Smooth muscle cell (in vitro differentiated cells): ENCODE measurements around the gene GDF7. TPM values are rescaled to one million over a fixed set of nuclear protein-coding genes. Genes with fewer than 3 reads are reported as not detected.

ENCODE experiments used
- DNase-seq: peaks from one replicate; lab custom pipeline; 2025; ENCODE audit not compliant: unreplicated experiment; lab: John Stamatoyannopoulos, UW
- H2AFZ ChIP-seq: fragments of 200-600 bp; sonication (generic); 2 replicates; pipeline ENCODE4 v1.6.0; 2016; ENCODE audit warnings: antibody characterized with exemption, low read depth, mild to moderate bottlenecking
- H3F3A ChIP-seq: fragments of 200-600 bp; sonication (generic); 2 replicates; pipeline ENCODE4 v1.6.0; 2017; ENCODE audit warnings: antibody characterized with exemption, low read depth
- H3K27ac ChIP-seq: fragments of 200-600 bp; sonication (generic); 2 replicates; pipeline ENCODE4 v1.5.1; 2016; ENCODE audit warnings: low read depth, mild to moderate bottlenecking
- H3K27me3 ChIP-seq: fragments of 200-600 bp; sonication (generic); 2 replicates; pipeline ENCODE4 v1.6.1; 2016; ENCODE audit warnings: low read depth, mild to moderate bottlenecking
- H3K36me3 ChIP-seq: fragments of 200-600 bp; sonication (generic); 2 replicates; pipeline ENCODE4 v1.5.1; 2016; ENCODE audit warnings: low read depth
- H3K4me1 ChIP-seq: fragments of 200-600 bp; sonication (generic); 2 replicates; pipeline ENCODE4 v1.5.1; 2016; ENCODE audit warnings: low read depth
- H3K4me2 ChIP-seq: fragments of 200-600 bp; sonication (generic); 2 replicates; pipeline ENCODE4 v1.6.0; 2016; ENCODE audit warnings: mild to moderate bottlenecking
- H3K4me3 ChIP-seq: fragments of 200-600 bp; sonication (generic); 2 replicates; pipeline ENCODE4 v1.5.1; 2016; ENCODE audit warnings: mild to moderate bottlenecking
- H3K79me2 ChIP-seq: fragments of 200-600 bp; sonication (generic); 2 replicates; pipeline ENCODE4 v1.6.0; 2016; ENCODE audit warnings: low read depth, mild to moderate bottlenecking
- H3K9ac ChIP-seq: fragments of 200-600 bp; sonication (generic); 2 replicates; pipeline ENCODE4 v1.6.0; 2016; ENCODE audit warnings: low read depth
- H3K9me3 ChIP-seq: fragments of 200-600 bp; sonication (generic); replicated peaks from 2 replicates; pipeline ENCODE4 v1.5.1; 2016; ENCODE audit warnings: low read depth
- H4K20me1 ChIP-seq: fragments of 200-600 bp; sonication (generic); 2 replicates; pipeline ENCODE4 v1.6.0; 2016; ENCODE audit warnings: low read depth
- CTCF ChIP-seq: fragments of 200-600 bp; sonication (generic); IDR thresholded peaks from 2 replicates; pipeline ENCODE4 v1.5.1; 2017; ENCODE audit warnings: borderline replicate concordance, mild to moderate bottlenecking, antibody characterized with exemption; ENCODE audit not compliant: insufficient read depth, poor library complexity, severe bottlenecking
- WGBS: methylation state at CpG from one replicate; pipeline ENCODE4 v1.1.7; 2016; ENCODE audit warnings: low lambda C conversion rate; 5-methylcytosine and 5-hydroxymethylcytosine counted together
- polyA plus RNA-seq: library from polyadenylated mRNA; unstranded; fragments of >200 nt; fragmentation: Nextera tagmentation; extraction: Ambion mirVana; gene quantifications from 2 replicates; pipeline ENCODE4 v1.2.1, GENCODE V29; 2016
- total RNA-seq: library from RNA; depleted of rRNA; stranded (reverse); fragments of >200 nt; gene quantifications from 2 replicates; pipeline ENCODE4 v1.2.3, GENCODE V29; 2014

GDF7 gene
- total and polyA plus RNA-seq, 2 experiments from 2014 or later = under 0.01 TPM; not detected in 1

- H3K27ac ChIP-seq = no peak overlapping the region
- H3K4me2 ChIP-seq = no peak overlapping the region
- no peaks in the 10 kb centered on the region for H3K4me1 ChIP-seq
- no peak overlapping the region for H3K4me3 ChIP-seq
- DNase-seq = no peak
- H3K36me3 ChIP-seq = no peaks in the 10 kb centered on the region
- peaks cover 5% of the 10 kb centered on the region for H4K20me1 ChIP-seq
- WGBS = 88% methylated on average over 23 of the region's 23 CpGs
- H3K79me2 ChIP-seq = no peaks in the 10 kb centered on the region
- TF ChIP-seq CTCF = no peak
- no peak overlapping the region for H2AFZ ChIP-seq
- H3F3A ChIP-seq = no peaks in the 10 kb centered on the region
- H3K27me3 ChIP-seq = no peaks in the 10 kb centered on the region
- no peaks in the 10 kb centered on the region for H3K9me3 ChIP-seq
- H3K9ac ChIP-seq = no peak overlapping the region
These were observed 25.6 kb upstream of the GDF7 start for GRCh38 chr2:20641123-20641985.

- peaks cover 5% of the 10 kb centered on the region for H4K20me1 ChIP-seq
- H3K36me3 ChIP-seq = no peaks in the 10 kb centered on the region
- no peak overlapping the region for H3K9ac ChIP-seq
- H3K4me1 ChIP-seq = no peaks in the 10 kb centered on the region
- H3K79me2 ChIP-seq = no peaks in the 10 kb centered on the region
- H3K27ac ChIP-seq = no peak overlapping the region
- 47% methylated on average over 26 of the region's 26 CpGs for WGBS
- no peak overlapping the region for H2AFZ ChIP-seq
- no peak overlapping the region for H3K4me3 ChIP-seq
- no peak overlapping the region for H3K4me2 ChIP-seq
- no peaks in the 10 kb centered on the region for H3F3A ChIP-seq
- TF ChIP-seq CTCF = peak; percentile 88
- DNase-seq = peak; percentile 37
- no peaks in the 10 kb centered on the region for H3K9me3 ChIP-seq
- no peaks in the 10 kb centered on the region for H3K27me3 ChIP-seq
These were observed 24.6 kb upstream of the GDF7 start for GRCh38 chr2:20642055-20642971.

GRCh38 chr2:20643060-20643459, 23.9 kb upstream of the GDF7 start:
- H3K4me1 ChIP-seq = no peaks in the 10 kb centered on the region
- WGBS = 84% methylated on average over 7 of the region's 7 CpGs
- no peaks in the 10 kb centered on the region for H3K27me3 ChIP-seq
- no peaks in the 10 kb centered on the region for H3K36me3 ChIP-seq
- H3K4me3 ChIP-seq = no peak overlapping the region
- TF ChIP-seq CTCF = no peak
- no peak overlapping the region for H3K4me2 ChIP-seq
- no peaks in the 10 kb centered on the region for H3K79me2 ChIP-seq
- H4K20me1 ChIP-seq = peaks cover 5% of the 10 kb centered on the region
- no peaks in the 10 kb centered on the region for H3K9me3 ChIP-seq
- no peak overlapping the region for H3K9ac ChIP-seq
- H3F3A ChIP-seq = no peaks in the 10 kb centered on the region
- H3K27ac ChIP-seq = no peak overlapping the region
- no peak overlapping the region for H2AFZ ChIP-seq
- no peak for DNase-seq
